ENCODE measurements around the gene MSMP. TPM values are rescaled to one million over a fixed set of nuclear protein-coding genes. Genes with fewer than 3 reads are reported as not detected.

Gene MSMP, protein sequence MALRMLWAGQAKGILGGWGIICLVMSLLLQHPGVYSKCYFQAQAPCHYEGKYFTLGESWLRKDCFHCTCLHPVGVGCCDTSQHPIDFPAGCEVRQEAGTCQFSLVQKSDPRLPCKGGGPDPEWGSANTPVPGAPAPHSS
- 1 to 10 TPM in 1 of 3 donors, not detected in 2; 1.3 TPM for polyA plus RNA-seq

DNA sequence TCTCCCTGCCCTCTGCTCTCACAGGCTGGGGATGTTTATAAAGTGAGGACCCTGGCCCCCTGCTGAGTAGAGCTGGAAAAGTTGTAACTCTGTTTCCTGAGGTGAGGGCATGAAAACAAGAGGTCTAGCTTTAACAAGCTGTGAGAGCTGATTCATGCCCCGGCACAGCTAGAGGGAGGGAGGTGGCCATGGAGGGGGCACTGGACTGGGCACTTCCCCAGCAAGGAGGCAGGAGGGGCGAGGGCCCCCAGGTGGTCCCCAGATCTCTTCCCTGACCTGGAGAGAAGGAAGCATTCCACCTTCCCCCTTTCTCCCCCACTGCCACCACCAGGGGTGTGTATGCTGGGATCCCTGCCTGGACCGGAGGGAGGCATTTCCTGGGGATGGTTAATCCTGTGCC, at the start of gene MSMP:
Gene MSMP, minus strand, starts transcription at position 13 of the 400 bp plus-strand sequence. CDS start 147 bp downstream, outside the sequence.
- H3K27me3 Mint-ChIP-seq (ENCODE audit: low read depth in 3 of 3) = peaks cover 1 to 7% (median 2%) of the 10 kb centered on the region in 3 donors
- peak within 1 kb of the TSS in 2 of 5 donors; percentile 30 to 31 for H3K4me3 Mint-ChIP-seq
- no peak for DNase-seq
- H3K9me3 Mint-ChIP-seq = no peaks in the 10 kb centered on the region
- H3K4me1 Mint-ChIP-seq = peaks cover 44 to 50% of the 10 kb centered on the region in 2 donors
- H3K36me3 Mint-ChIP-seq = peaks cover 7 to 27% (median 15%) of the 10 kb centered on the region in 3 donors
- peak within 1 kb of the TSS in 4 of 6 donors; percentile 44 to 63 (median 55) for H3K27ac Mint-ChIP-seq

DNA sequence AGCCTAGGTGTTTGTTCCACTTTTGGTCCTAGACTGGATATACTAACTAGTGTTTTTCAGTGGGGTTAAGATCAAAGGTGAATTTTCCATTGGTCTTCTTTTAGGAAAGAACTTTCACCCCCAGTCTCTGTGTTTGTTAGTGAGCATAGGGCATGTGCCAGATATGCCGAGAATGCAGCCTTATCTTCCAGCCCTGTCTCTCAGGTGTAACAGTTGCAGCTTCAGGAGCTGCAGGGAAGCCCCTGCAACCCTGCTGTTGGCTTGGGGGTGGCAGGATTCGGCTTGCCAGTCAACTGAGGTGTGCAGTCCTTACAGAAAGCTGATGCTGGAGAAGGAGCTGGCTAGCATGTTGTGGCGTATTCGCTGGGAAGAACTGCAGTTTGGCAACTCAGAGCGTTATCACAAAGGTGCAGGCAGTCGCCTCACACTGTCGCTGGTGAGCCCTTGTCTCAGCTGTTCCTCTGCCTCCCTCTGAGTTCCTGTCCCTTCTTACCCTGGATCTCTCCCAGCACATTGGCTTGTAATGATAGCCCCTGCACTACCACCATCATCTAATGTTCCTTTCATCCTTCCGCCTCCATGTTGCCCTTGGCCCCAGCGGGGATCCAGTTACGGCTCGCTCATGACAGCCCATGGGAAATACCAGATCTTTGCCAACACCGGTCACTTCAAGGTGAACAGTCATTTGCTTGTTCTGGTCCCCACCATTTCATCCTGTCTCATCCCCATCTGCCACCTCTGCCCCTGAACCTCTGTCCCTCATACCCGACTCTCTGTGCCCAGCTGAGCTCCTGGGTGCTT, 47.5 kb upstream of the MSMP start:
- Mint-ChIP-seq H3K36me3 (peaks cover 9 to 29% (median 27%) of the 10 kb centered on the region in 3 donors), H3K27me3 (ENCODE audit: low read depth in 3 of 3) (peaks cover 0 to 2% (median 0%) of the 10 kb centered on the region in 3 donors), H3K27ac (no peak overlapping the region), H3K4me3 (no peak overlapping the region), H3K9me3 (no peaks in the 10 kb centered on the region), H3K4me1 (no peaks in the 10 kb centered on the region)
- no peak for DNase-seq

GRCh38 chr9:35800530-35800929, 46.5 kb upstream of the MSMP start:
- Mint-ChIP-seq H3K36me3 (peaks cover 13 to 29% (median 25%) of the 10 kb centered on the region in 3 donors), H3K27ac (peak overlapping the region in 1 of 6 donors; percentile 2), H3K4me1 (no peaks in the 10 kb centered on the region), H3K27me3 (ENCODE audit: low read depth in 3 of 3) (peaks cover 0 to 2% (median 0%) of the 10 kb centered on the region in 3 donors), H3K9me3 (no peaks in the 10 kb centered on the region), H3K4me3 (no peak overlapping the region)
- no peak for DNase-seq

DNA sequence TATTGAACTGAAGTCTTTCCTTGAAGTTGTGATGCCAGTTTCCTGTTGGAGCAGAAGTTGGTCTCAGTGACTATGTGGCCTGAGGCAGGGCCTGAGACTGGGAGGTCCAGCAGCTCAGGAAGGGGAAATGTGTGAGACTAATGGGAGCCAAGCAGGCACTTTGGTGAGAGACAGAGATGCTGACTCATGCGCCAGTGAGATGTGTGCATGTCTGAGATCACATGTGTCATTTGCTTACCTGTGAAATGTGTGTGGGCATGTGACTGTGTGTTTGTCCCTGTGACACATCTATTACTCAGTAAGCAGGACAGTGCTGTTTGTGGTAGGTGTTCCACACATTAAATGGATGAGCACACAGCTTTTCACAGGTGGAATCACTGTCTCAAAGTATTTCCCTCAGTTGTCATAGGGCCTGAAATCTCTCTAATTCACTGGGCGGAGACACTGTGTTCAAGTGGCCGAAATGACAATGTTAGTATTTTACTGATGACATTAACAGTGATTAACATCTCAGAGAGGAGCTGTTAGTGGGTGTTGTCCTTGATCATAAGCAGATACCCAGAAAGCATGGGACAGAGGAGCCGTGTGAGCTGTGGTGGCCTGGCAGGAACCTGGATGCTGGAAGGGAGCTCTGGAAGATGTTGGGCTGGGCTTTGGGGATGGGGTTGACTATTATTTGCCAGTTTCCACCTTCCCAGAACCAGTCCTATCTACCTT, 44.7 kb upstream of the MSMP start:
- Mint-ChIP-seq H3K27me3 (ENCODE audit: low read depth in 3 of 3) (peaks cover 0 to 4% (median 1%) of the 10 kb centered on the region in 3 donors), H3K4me1 (peaks cover 0 to 5% of the 10 kb centered on the region in 2 donors), H3K9me3 (no peaks in the 10 kb centered on the region), H3K4me3 (no peak overlapping the region), H3K27ac (peak overlapping the region in 1 of 6 donors; percentile 26), H3K36me3 (peaks cover 11 to 25% (median 23%) of the 10 kb centered on the region in 3 donors)
- DNase-seq = no peak

GRCh38 chr9:35797311-35798109, 43.4 kb upstream of the MSMP start:
- H3K4me3 Mint-ChIP-seq = no peak overlapping the region
- H3K9me3 Mint-ChIP-seq = no peaks in the 10 kb centered on the region
- peaks cover 0 to 3% (median 3%) of the 10 kb centered on the region in 3 donors for H3K27me3 Mint-ChIP-seq (ENCODE audit: low read depth in 3 of 3)
- H3K36me3 Mint-ChIP-seq = peaks cover 13 to 20% (median 19%) of the 10 kb centered on the region in 3 donors
- no peak for DNase-seq
- no peak overlapping the region for H3K27ac Mint-ChIP-seq
- peaks cover 0 to 5% of the 10 kb centered on the region in 2 donors for H3K4me1 Mint-ChIP-seq

GRCh38 chr9:35795695-35796094, 41.6 kb upstream of the MSMP start:
- Mint-ChIP-seq H3K27ac (no peak overlapping the region), H3K36me3 (peaks cover 6 to 13% (median 6%) of the 10 kb centered on the region in 3 donors), H3K9me3 (no peaks in the 10 kb centered on the region), H3K27me3 (ENCODE audit: low read depth in 3 of 3) (peaks cover 0 to 4% (median 3%) of the 10 kb centered on the region in 3 donors), H3K4me3 (no peak overlapping the region), H3K4me1 (peaks cover 0 to 5% of the 10 kb centered on the region in 2 donors)
- no peak for DNase-seq

DNA sequence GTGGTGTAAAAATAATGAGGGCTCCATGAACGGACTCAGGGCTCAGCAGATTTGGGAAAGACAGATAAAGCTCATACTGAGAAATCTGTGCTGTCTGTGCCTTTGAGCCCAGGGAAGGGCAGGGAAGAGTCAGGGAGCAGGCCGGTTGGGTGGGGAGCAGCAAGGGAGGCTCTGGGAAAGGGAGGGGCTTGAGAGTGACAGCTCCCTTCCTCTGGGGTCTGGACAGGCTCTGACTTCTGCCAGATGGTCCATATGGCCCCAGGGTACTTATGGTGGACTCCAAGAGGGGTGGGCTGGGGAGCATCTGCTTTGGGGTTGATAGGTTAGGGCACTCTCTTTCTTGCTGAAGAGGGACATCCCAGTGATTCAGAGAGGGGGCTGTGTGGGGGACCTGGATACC, 39.4 kb upstream of the MSMP start:
- peak overlapping the region in 1 of 6 donors; percentile 77 for H3K27ac Mint-ChIP-seq
- no peak overlapping the region for H3K4me3 Mint-ChIP-seq
- H3K4me1 Mint-ChIP-seq = peaks cover 2 to 5% of the 10 kb centered on the region in 2 donors
- H3K27me3 Mint-ChIP-seq (ENCODE audit: low read depth in 3 of 3) = peaks cover 0 to 4% (median 3%) of the 10 kb centered on the region in 3 donors
- H3K36me3 Mint-ChIP-seq = peaks cover 0 to 13% (median 6%) of the 10 kb centered on the region in 3 donors
- no peaks in the 10 kb centered on the region for H3K9me3 Mint-ChIP-seq
- DNase-seq = no peak

GRCh38 chr9:35792826-35793225, 38.8 kb upstream of the MSMP start:
- no peak for DNase-seq
- H3K9me3 Mint-ChIP-seq = no peaks in the 10 kb centered on the region
- H3K4me3 Mint-ChIP-seq = no peak overlapping the region
- no peak overlapping the region for H3K27ac Mint-ChIP-seq
- H3K36me3 Mint-ChIP-seq = peaks cover 0 to 13% (median 7%) of the 10 kb centered on the region in 3 donors
- peaks cover 2 to 5% of the 10 kb centered on the region in 2 donors for H3K4me1 Mint-ChIP-seq
- peaks cover 0 to 4% (median 3%) of the 10 kb centered on the region in 3 donors for H3K27me3 Mint-ChIP-seq (ENCODE audit: low read depth in 3 of 3)

GRCh38 chr9:35792024-35792813, 38.1 kb upstream of the MSMP start:
- Mint-ChIP-seq H3K4me1 (peaks cover 2 to 5% of the 10 kb centered on the region in 2 donors), H3K36me3 (peaks cover 0 to 17% (median 13%) of the 10 kb centered on the region in 3 donors), H3K4me3 (no peak overlapping the region), H3K27me3 (ENCODE audit: low read depth in 3 of 3) (peaks cover 0 to 4% (median 3%) of the 10 kb centered on the region in 3 donors), H3K9me3 (no peaks in the 10 kb centered on the region), H3K27ac (no peak overlapping the region)
- DNase-seq = no peak

GRCh38 chr9:35791297-35791921, 37.3 kb upstream of the MSMP start, which contains the start of gene NPR2:
NPR2 (plus strand) TSS chr9:35791591; CDS start chr9:35792409, 818 bp downstream.
- no peak within 1 kb of the TSS for H3K4me3 Mint-ChIP-seq
- H3K27ac Mint-ChIP-seq = no peak within 1 kb of the TSS
- peaks cover 2 to 5% of the 10 kb centered on the region in 2 donors for H3K4me1 Mint-ChIP-seq
- no peak for DNase-seq
- H3K27me3 Mint-ChIP-seq (ENCODE audit: low read depth in 3 of 3) = peaks cover 0 to 4% (median 3%) of the 10 kb centered on the region in 3 donors
- peaks cover 3 to 18% (median 16%) of the 10 kb centered on the region in 3 donors for H3K36me3 Mint-ChIP-seq
- H3K9me3 Mint-ChIP-seq = no peaks in the 10 kb centered on the region

GRCh38 chr9:35790385-35791296, 36.6 kb upstream of the MSMP start:
- H3K36me3 Mint-ChIP-seq = peaks cover 11 to 24% (median 23%) of the 10 kb centered on the region in 3 donors
- DNase-seq = peak; percentile 58 to 66 (median 61)
- H3K27ac Mint-ChIP-seq = no peak overlapping the region
- H3K4me3 Mint-ChIP-seq = no peak overlapping the region
- H3K27me3 Mint-ChIP-seq (ENCODE audit: low read depth in 3 of 3) = peaks cover 0 to 4% (median 3%) of the 10 kb centered on the region in 3 donors
- peaks cover 2 to 5% of the 10 kb centered on the region in 2 donors for H3K4me1 Mint-ChIP-seq
- no peaks in the 10 kb centered on the region for H3K9me3 Mint-ChIP-seq

Data from immature natural killer cell (primary cell).